PC-9 (cell line): ENCODE data around the gene CUTC.

Experiments used
- CTCF ChIP-seq: fragments of 200-600 bp; sonication (generic); conservative IDR thresholded peaks from 2 replicates; pipeline ENCODE4 v1.6.1; 2017; ENCODE audit warnings: mixed run types, antibody characterized with exemption, mild to moderate bottlenecking, moderate library complexity
- EZH2 ChIP-seq: fragments of 200-600 bp; sonication (generic); IDR thresholded peaks from 2 replicates; pipeline ENCODE4 v1.8.0; 2017; ENCODE audit warnings: antibody characterized with exemption, low read depth

- no peak for TF ChIP-seq CTCF
- no peak for TF ChIP-seq EZH2
These were observed 18.6 kb downstream of the CUTC start for GRCh38 chr10:99750641-99751040.
